ENCODE measurements around the gene PLA2G1B.
"Not testable (repeated sequence)": the region's sequence is repeated elsewhere in the genome, so short reads cannot be mapped to it uniquely, and the experiment has no call there.

Gene PLA2G1B

GRCh38 chr12:120342175-120343038, 14.8 kb upstream of the PLA2G1B start:
- peaks cover 0 to 15% of the 10 kb centered on the region in 2 donors for H3K27me3 ChIP-seq (ENCODE audit: control insufficient read depth in 1 of 2, insufficient read depth in 2 of 2, low read length in 2 of 2)
- no peaks in the 10 kb centered on the region for H3K9me3 ChIP-seq (ENCODE audit: low read length)
- no peaks in the 10 kb centered on the region for H3K36me3 ChIP-seq (ENCODE audit: insufficient read depth, low read length)
- H3K9ac ChIP-seq (ENCODE audit: low read length): no peak overlapping the region
- H3K4me3 ChIP-seq (ENCODE audit: low read depth in 1 of 2, low read length in 2 of 2): no peak overlapping the region
- no peak overlapping the region for H3K27ac ChIP-seq (ENCODE audit: low read depth, low read length)
- no peaks in the 10 kb centered on the region for H3K4me1 ChIP-seq (ENCODE audit: insufficient read depth, low read length)

- no peaks in the 10 kb centered on the region for H3K4me1 ChIP-seq (ENCODE audit: insufficient read depth, low read length)
Measured at GRCh38 chr12:120339256-120339655, 11.7 kb upstream of the PLA2G1B start.

GRCh38 chr12:120337730-120338129, 10.2 kb upstream of the PLA2G1B start:
- Histone ChIP-seq H3K27ac (ENCODE audit: low read depth, low read length) (no peak overlapping the region), H3K9me3 (ENCODE audit: low read length) (no peaks in the 10 kb centered on the region), H3K4me3 (ENCODE audit: low read depth in 1 of 2, low read length in 2 of 2) (no peak overlapping the region), H3K9ac (ENCODE audit: low read length) (no peak overlapping the region), H3K27me3 (ENCODE audit: control insufficient read depth in 1 of 2, insufficient read depth in 2 of 2, low read length in 2 of 2) (peaks cover 0 to 15% of the 10 kb centered on the region in 2 donors), H3K4me1 (ENCODE audit: insufficient read depth, low read length) (no peaks in the 10 kb centered on the region), H3K36me3 (ENCODE audit: insufficient read depth, low read length) (no peaks in the 10 kb centered on the region)

More at GRCh38 chr12:120339256-120339655, 11.7 kb upstream of the PLA2G1B start:
- Histone ChIP-seq H3K27ac (ENCODE audit: low read depth, low read length) (no peak overlapping the region), H3K36me3 (ENCODE audit: insufficient read depth, low read length) (no peaks in the 10 kb centered on the region), H3K27me3 (ENCODE audit: control insufficient read depth in 1 of 2, insufficient read depth in 2 of 2, low read length in 2 of 2) (peaks cover 0 to 15% of the 10 kb centered on the region in 2 donors), H3K9ac (ENCODE audit: low read length) (no peak overlapping the region), H3K9me3 (ENCODE audit: low read length) (no peaks in the 10 kb centered on the region), H3K4me3 (ENCODE audit: low read depth in 1 of 2, low read length in 2 of 2) (no peak overlapping the region)

GRCh38 chr12:120336392-120336791, 8.8 kb upstream of the PLA2G1B start:
- H3K27ac ChIP-seq (ENCODE audit: low read depth, low read length); H3K9ac ChIP-seq (ENCODE audit: low read length); H3K4me1 ChIP-seq (ENCODE audit: insufficient read depth, low read length); H3K9me3 ChIP-seq (ENCODE audit: low read length); H3K4me3 ChIP-seq (ENCODE audit: low read depth in 1 of 2, low read length in 2 of 2); H3K27me3 ChIP-seq (ENCODE audit: control insufficient read depth in 1 of 2, insufficient read depth in 2 of 2, low read length in 2 of 2); H3K36me3 ChIP-seq (ENCODE audit: insufficient read depth, low read length): not testable (repeated sequence)

- H3K9ac ChIP-seq (ENCODE audit: low read length); H3K36me3 ChIP-seq (ENCODE audit: insufficient read depth, low read length); H3K4me1 ChIP-seq (ENCODE audit: insufficient read depth, low read length); H3K4me3 ChIP-seq (ENCODE audit: low read depth in 1 of 2, low read length in 2 of 2); H3K9me3 ChIP-seq (ENCODE audit: low read length); H3K27ac ChIP-seq (ENCODE audit: low read depth, low read length); H3K27me3 ChIP-seq (ENCODE audit: control insufficient read depth in 1 of 2, insufficient read depth in 2 of 2, low read length in 2 of 2): not testable (repeated sequence)
Measured at GRCh38 chr12:120335447-120335846, 7.9 kb upstream of the PLA2G1B start.

GRCh38 chr12:120332523-120332922, 4.9 kb upstream of the PLA2G1B start:
- H3K4me3 ChIP-seq (ENCODE audit: low read depth in 1 of 2, low read length in 2 of 2): no peak overlapping the region
- no peaks in the 10 kb centered on the region for H3K36me3 ChIP-seq (ENCODE audit: insufficient read depth, low read length)
- H3K9me3 ChIP-seq (ENCODE audit: low read length): no peaks in the 10 kb centered on the region
- H3K27me3 ChIP-seq (ENCODE audit: control insufficient read depth in 1 of 2, insufficient read depth in 2 of 2, low read length in 2 of 2): no peaks in the 10 kb centered on the region
- H3K27ac ChIP-seq (ENCODE audit: low read depth, low read length): no peak overlapping the region
- H3K9ac ChIP-seq (ENCODE audit: low read length): no peak overlapping the region
- H3K4me1 ChIP-seq (ENCODE audit: insufficient read depth, low read length): no peaks in the 10 kb centered on the region

GRCh38 chr12:120332041-120332440, 4.5 kb upstream of the PLA2G1B start:
- Histone ChIP-seq H3K4me3 (ENCODE audit: low read depth in 1 of 2, low read length in 2 of 2) (no peak overlapping the region), H3K27ac (ENCODE audit: low read depth, low read length) (no peak overlapping the region), H3K36me3 (ENCODE audit: insufficient read depth, low read length) (no peaks in the 10 kb centered on the region), H3K9ac (ENCODE audit: low read length) (no peak overlapping the region), H3K27me3 (ENCODE audit: control insufficient read depth in 1 of 2, insufficient read depth in 2 of 2, low read length in 2 of 2) (no peaks in the 10 kb centered on the region), H3K9me3 (ENCODE audit: low read length) (no peaks in the 10 kb centered on the region), H3K4me1 (ENCODE audit: insufficient read depth, low read length) (no peaks in the 10 kb centered on the region)

GRCh38 chr12:120331390-120331789, 3.8 kb upstream of the PLA2G1B start:
- no peaks in the 10 kb centered on the region for H3K36me3 ChIP-seq (ENCODE audit: insufficient read depth, low read length)
- no peaks in the 10 kb centered on the region for H3K4me1 ChIP-seq (ENCODE audit: insufficient read depth, low read length)
- no peaks in the 10 kb centered on the region for H3K27me3 ChIP-seq (ENCODE audit: control insufficient read depth in 1 of 2, insufficient read depth in 2 of 2, low read length in 2 of 2)
- H3K9ac ChIP-seq (ENCODE audit: low read length): no peak overlapping the region
- no peak overlapping the region for H3K27ac ChIP-seq (ENCODE audit: low read depth, low read length)
- H3K4me3 ChIP-seq (ENCODE audit: low read depth in 1 of 2, low read length in 2 of 2): no peak overlapping the region
- no peaks in the 10 kb centered on the region for H3K9me3 ChIP-seq (ENCODE audit: low read length)

DNA sequence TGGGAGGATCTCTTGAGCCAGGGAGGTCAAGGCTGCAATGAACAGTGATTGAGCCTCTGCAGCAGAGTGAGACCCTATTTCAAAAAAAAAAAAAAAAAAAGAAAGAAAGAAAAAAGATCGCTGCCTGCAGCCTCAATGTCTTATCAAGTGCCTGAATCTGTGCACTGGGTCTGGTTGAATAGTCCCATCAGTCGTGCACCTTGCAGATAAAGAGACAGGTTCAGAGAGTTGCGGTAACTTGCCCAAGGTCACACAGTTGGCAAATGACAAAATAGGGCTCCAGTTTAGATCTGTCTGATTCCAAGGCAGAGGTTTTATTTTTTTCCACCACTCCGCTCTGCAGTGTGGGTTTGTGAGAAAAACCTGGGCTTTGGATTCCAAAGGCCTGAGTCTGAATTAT, 649 bp upstream of the PLA2G1B start:
- Histone ChIP-seq H3K27me3 (ENCODE audit: control insufficient read depth in 1 of 2, insufficient read depth in 2 of 2, low read length in 2 of 2) (no peaks in the 10 kb centered on the region), H3K9ac (ENCODE audit: low read length) (no peak overlapping the region), H3K27ac (ENCODE audit: low read depth, low read length) (no peak overlapping the region), H3K9me3 (ENCODE audit: low read length) (no peaks in the 10 kb centered on the region), H3K36me3 (ENCODE audit: insufficient read depth, low read length) (no peaks in the 10 kb centered on the region), H3K4me1 (ENCODE audit: insufficient read depth, low read length) (no peaks in the 10 kb centered on the region), H3K4me3 (ENCODE audit: low read depth in 1 of 2, low read length in 2 of 2) (no peak overlapping the region)

DNA sequence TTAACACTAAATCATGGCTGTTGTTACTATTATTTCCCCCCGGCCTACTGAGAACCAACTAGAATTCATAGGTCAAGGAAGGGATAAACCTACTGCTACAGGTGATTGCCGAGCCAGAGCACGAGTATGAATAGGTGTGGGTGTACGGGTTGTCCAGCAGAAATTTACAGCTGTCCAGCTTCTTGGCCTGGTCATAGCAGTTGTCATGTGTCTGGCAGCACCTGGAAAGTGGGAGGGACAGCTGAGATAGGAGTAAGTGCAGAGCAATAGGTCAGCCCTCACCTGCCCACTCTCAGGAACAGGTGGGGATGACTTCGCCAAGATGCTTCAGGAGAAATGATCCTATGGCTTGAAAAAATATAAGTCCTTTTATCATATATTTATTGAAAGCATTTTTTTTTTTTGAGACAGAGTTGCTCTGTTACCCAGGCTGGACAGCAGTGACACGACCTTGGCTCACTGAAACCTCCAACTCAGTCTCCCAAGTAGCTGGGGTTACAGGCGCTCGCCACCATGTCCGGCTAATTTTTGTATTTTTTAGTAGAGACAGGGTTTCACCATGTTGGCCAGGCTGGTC, 2.6 kb downstream of the PLA2G1B start:
- no peak overlapping the region for H3K4me3 ChIP-seq (ENCODE audit: low read depth in 1 of 2, low read length in 2 of 2)
- H3K9me3 ChIP-seq (ENCODE audit: low read length): no peaks in the 10 kb centered on the region
- H3K27ac ChIP-seq (ENCODE audit: low read depth, low read length): no peak overlapping the region
- H3K36me3 ChIP-seq (ENCODE audit: insufficient read depth, low read length): no peaks in the 10 kb centered on the region
- H3K9ac ChIP-seq (ENCODE audit: low read length): no peak overlapping the region
- H3K27me3 ChIP-seq (ENCODE audit: control insufficient read depth in 1 of 2, insufficient read depth in 2 of 2, low read length in 2 of 2): no peaks in the 10 kb centered on the region
- no peaks in the 10 kb centered on the region for H3K4me1 ChIP-seq (ENCODE audit: insufficient read depth, low read length)

- H3K4me1 ChIP-seq (ENCODE audit: insufficient read depth, low read length): no peaks in the 10 kb centered on the region
- no peaks in the 10 kb centered on the region for H3K27me3 ChIP-seq (ENCODE audit: control insufficient read depth in 1 of 2, insufficient read depth in 2 of 2, low read length in 2 of 2)
- H3K36me3 ChIP-seq (ENCODE audit: insufficient read depth, low read length): no peaks in the 10 kb centered on the region
- H3K9me3 ChIP-seq (ENCODE audit: low read length): no peaks in the 10 kb centered on the region
- H3K27ac ChIP-seq (ENCODE audit: low read depth, low read length): no peak overlapping the region
- H3K4me3 ChIP-seq (ENCODE audit: low read depth in 1 of 2, low read length in 2 of 2): no peak overlapping the region
- H3K9ac ChIP-seq (ENCODE audit: low read length): no peak overlapping the region
Measured at GRCh38 chr12:120323772-120324171, 3.8 kb downstream of the PLA2G1B start.
